Bronchial epithelial cell (primary cell): ENCODE data around the gene DOK6. TPM values are rescaled to one million over a fixed set of nuclear protein-coding genes. Genes with fewer than 3 reads are reported as not detected.

ENCODE experiments used
- DNase-seq: peaks from one replicate; pipeline ENCODE4 v3.0.0-alpha.2; 2010; ENCODE audit warnings: low read depth
- FAIRE-seq: peaks from 2 replicates; lab custom pipeline; 2011; peaks lifted over from hg19 to GRCh38; lab: Jason Lieb, UNC
- H3K27me3 ChIP-seq: 2 replicates; pipeline ENCODE4 v1.5.1; 2011; ENCODE audit warnings: low read length; ENCODE audit not compliant: control insufficient read depth, insufficient read depth
- H3K36me3 ChIP-seq: 2 replicates; pipeline ENCODE4 v1.5.1; 2011; ENCODE audit warnings: low read length; ENCODE audit not compliant: control insufficient read depth, insufficient read depth
- H3K4me3 ChIP-seq: 2 replicates; pipeline ENCODE4 v1.5.1; 2011; ENCODE audit warnings: mild to moderate bottlenecking, low read depth, low read length, control low read depth
- total RNA-seq: library from RNA; depleted of rRNA; stranded (reverse); fragments of >200 nt; gene quantifications from 2 replicates; pipeline ENCODE4 v1.2.1, GENCODE V29; 2014
- TF ChIP-seq, protein P1 (sequence below): IDR thresholded peaks from 2 replicates; pipeline ENCODE4 v1.5.1; 2011; ENCODE audit warnings: mild to moderate bottlenecking, moderate library complexity, low read length, control low read depth, inconsistent platforms; ENCODE audit not compliant: insufficient read depth, severe bottlenecking

The DOK6 gene
- total RNA-seq, 1 donor from 2014 or later, result not detected

DNA sequence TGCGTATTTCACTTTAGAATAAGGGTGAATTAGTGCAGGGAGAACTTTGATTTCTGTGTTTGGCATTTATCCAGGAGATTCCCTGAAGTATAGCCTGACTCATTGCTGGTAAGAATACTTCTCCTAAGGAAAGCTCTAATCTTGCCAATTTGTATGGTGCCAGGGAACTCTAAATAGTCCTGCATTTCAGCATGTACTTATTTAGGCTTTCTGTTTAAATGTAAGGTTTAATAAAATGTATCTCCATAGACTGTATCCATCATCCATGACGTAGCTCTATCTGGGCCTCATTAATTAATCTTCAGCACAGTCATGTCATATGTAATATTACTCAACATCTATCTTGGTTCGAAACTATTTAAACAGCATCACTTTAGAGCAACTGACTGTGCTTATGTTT is 127.7 kb downstream of the DOK6 start:
- DNase-seq (no peak), FAIRE-seq (no peak)

DNA sequence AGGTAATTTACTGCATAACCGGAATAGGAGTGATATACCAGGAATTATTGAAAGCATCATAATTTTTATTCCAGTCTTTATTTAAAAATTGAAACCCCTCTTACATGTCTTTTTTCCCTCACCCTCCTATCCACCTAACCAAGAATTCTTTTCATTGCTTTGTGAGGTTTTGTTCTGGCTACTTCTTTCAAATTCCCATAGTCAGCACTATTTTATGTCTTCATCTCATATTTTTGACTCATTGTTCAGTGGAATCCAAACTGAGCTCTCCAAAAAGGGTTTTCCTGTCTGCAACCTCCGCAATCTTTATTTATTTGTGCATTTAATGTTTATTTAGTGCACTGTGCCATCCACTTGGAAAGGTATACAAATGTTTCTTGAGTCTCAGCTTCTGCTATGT is 128.5 kb downstream of the DOK6 start:
- Histone ChIP-seq H3K27me3 (no peaks in the 10 kb centered on the region), H3K36me3 (no peaks in the 10 kb centered on the region), H3K4me3 (no peak overlapping the region)
- FAIRE-seq (no peak), DNase-seq (no peak)
- TF ChIP-seq, protein P1, sequence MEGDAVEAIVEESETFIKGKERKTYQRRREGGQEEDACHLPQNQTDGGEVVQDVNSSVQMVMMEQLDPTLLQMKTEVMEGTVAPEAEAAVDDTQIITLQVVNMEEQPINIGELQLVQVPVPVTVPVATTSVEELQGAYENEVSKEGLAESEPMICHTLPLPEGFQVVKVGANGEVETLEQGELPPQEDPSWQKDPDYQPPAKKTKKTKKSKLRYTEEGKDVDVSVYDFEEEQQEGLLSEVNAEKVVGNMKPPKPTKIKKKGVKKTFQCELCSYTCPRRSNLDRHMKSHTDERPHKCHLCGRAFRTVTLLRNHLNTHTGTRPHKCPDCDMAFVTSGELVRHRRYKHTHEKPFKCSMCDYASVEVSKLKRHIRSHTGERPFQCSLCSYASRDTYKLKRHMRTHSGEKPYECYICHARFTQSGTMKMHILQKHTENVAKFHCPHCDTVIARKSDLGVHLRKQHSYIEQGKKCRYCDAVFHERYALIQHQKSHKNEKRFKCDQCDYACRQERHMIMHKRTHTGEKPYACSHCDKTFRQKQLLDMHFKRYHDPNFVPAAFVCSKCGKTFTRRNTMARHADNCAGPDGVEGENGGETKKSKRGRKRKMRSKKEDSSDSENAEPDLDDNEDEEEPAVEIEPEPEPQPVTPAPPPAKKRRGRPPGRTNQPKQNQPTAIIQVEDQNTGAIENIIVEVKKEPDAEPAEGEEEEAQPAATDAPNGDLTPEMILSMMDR, result no peak

More for the DNA sequence above, 127.7 kb downstream of the DOK6 start:
- no peaks in the 10 kb centered on the region for H3K27me3 ChIP-seq
- no peaks in the 10 kb centered on the region for H3K36me3 ChIP-seq
- TF ChIP-seq, protein P1, result no peak
- no peak overlapping the region for H3K4me3 ChIP-seq

DNA sequence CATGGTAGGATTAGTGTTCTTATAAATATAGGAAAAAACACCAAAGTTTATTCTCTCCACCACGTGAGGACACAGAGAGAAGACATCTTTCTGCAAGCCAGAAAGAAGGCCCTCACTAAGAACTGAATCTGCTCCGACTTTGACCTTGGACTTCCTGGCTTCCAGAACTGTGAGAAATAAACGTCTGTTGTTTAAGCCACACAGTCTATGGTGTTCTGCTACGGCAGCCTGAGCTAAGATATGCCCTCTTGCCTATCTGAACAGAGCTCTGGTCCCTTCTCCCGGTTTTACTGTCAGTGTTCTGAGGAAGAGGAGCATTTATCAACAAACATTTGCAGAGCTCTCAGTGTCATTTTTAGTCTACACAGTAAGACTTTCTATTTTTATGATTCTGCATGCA is 131.3 kb downstream of the DOK6 start:
- Histone ChIP-seq H3K36me3 (no peaks in the 10 kb centered on the region), H3K4me3 (no peak overlapping the region), H3K27me3 (no peaks in the 10 kb centered on the region)
- DNase-seq (no peak), FAIRE-seq (no peak)
- TF ChIP-seq, protein P1, result no peak

DNA sequence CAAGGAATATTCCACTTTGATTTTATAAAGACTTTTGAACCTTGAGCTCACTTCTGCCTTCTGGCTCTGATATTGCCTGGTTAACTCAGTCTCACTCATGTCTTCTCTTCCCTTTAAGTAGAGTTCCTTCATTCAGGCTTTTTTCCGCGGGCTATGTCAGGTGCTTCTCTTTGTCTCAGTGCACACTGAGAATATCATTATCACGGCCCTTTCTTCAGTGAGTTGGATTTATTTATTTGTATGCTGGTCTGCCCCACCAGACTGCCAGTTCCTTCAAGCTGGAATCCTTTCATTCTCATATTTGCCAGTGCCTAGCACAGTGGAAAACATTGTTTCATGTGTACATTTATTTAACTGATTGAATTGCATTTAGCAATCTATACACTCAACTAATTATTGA is 136.5 kb downstream of the DOK6 start:
- Histone ChIP-seq H3K4me3 (no peak overlapping the region), H3K27me3 (no peaks in the 10 kb centered on the region), H3K36me3 (no peaks in the 10 kb centered on the region)
- DNase-seq (no peak), FAIRE-seq (no peak)
- TF ChIP-seq, protein P1, result no peak

DNA sequence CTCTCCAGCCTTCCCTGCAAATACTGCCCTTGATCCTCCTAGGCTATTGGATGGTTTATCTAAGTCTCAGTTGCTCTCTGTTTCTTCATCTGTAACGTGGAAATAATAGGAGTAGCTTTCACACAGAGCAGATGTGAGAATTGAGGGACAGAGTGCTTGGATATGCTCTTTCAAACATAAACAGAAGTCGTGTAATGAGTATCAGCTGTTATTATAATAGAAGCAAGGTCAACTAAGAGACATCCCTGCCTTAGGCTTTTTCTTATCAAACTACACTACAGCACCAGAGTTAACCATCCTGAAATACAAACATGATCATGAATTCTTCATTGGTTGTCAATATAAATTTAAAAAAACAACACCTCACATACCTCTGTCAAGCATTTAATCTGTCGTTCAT is 138.2 kb downstream of the DOK6 start:
- Histone ChIP-seq H3K27me3 (no peaks in the 10 kb centered on the region), H3K36me3 (no peaks in the 10 kb centered on the region), H3K4me3 (no peak overlapping the region)
- TF ChIP-seq, protein P1, result no peak
- no peak for DNase-seq
- FAIRE-seq, result no peak

DNA sequence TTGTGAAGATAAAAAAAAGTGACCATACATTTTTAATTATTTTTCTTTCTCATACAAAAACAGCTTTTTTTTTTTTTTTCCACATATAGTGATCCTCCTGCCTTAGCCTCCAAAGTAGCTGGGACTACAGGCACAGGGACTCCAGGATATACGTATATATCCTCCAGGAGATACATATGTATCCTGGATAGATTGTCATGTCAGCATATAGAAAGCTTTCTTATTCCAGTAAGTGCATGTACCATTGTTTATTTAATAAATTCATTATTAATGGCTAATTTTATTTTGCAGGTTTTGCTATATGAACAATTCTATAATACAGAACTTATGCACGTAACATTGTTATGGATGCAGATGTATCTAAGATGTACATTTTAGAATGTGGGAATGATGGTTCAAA is 138.7 kb downstream of the DOK6 start:
- H3K27me3 ChIP-seq, result no peaks in the 10 kb centered on the region
- FAIRE-seq (no peak), DNase-seq (no peak)
- no peak overlapping the region for H3K4me3 ChIP-seq
- H3K36me3 ChIP-seq, result no peaks in the 10 kb centered on the region
- TF ChIP-seq, protein P1, result no peak
